Esophagus squamous epithelium (tissue), 5 donors: Measurements from ENCODE around the gene MAX. TPM values are rescaled to one million over a fixed set of nuclear protein-coding genes. Genes with fewer than 3 reads are reported as not detected.

Source experiments
- DNase-seq: peaks from one replicate; lab custom pipeline; 2025; lab: John Stamatoyannopoulos, UW
- H3K27ac ChIP-seq, 4 donors: fragments of 200-600 bp; sonication (generic); one replicate each; pipeline ENCODE4 v1.5.1; 2016 to 2019; ENCODE audit warnings: mild to moderate bottlenecking in 1 of 4
- H3K27me3 ChIP-seq, 4 donors: fragments of 200-600 bp; sonication (generic); 1 replicate in 3 of 4; 2 replicates in 1 of 4; pipeline versions ENCODE4 v1.5.1 to v1.6.0; 2017 to 2021; ENCODE audit warnings: antibody characterized with exemption in 1 of 4
- H3K36me3 ChIP-seq, 3 donors: fragments of 200-600 bp; sonication (generic); one replicate each; pipeline ENCODE4 v1.5.1; 2016 to 2019
- H3K4me1 ChIP-seq, 3 donors: fragments of 200-600 bp; sonication (generic); one replicate each; pipeline ENCODE4 v1.5.1; 2017 to 2019
- H3K4me3 ChIP-seq, 4 donors: fragments of 200-600 bp; sonication (generic); 1 replicate in 3 of 4; 2 replicates in 1 of 4; pipeline ENCODE4 v1.5.1; 2016 to 2019; ENCODE audit warnings: mild to moderate bottlenecking in 2 of 4, moderate library complexity in 1 of 4
- H3K9me3 ChIP-seq, 3 donors: fragments of 200-600 bp; sonication (generic); one replicate each; pipeline ENCODE4 v1.5.1; 2016 to 2019
- CTCF ChIP-seq, 6 experiments: fragments of 450-650 bp in 4 of 6; fragments of 200-600 bp in 2 of 6; sonication (generic) in 2 of 6; IDR thresholded peaks; one replicate each; pipeline ENCODE4 v1.5.1; 2016 to 2019; ENCODE audit warnings: antibody characterized with exemption in 6 of 6, mild to moderate bottlenecking in 4 of 6, moderate library complexity in 4 of 6
- POLR2A ChIP-seq, 4 donors: fragments of 450-650 bp; IDR thresholded peaks; one replicate each; pipeline ENCODE4 v1.6.1; 2017; ENCODE audit warnings: antibody characterized with exemption in 4 of 4, mild to moderate bottlenecking in 4 of 4, moderate library complexity in 3 of 4
- WGBS, 2 donors: methylation state at CpG; one replicate each; pipeline ENCODE4 v1.1.5; 2018; 5-methylcytosine and 5-hydroxymethylcytosine counted together
- intact Hi-C: fragments of 100-400 bp; cut with DNase I; formaldehyde crosslinking; loops from one replicate; pipeline ENCODE4 v1.15.0; 2022
- total RNA-seq, 4 donors: library from RNA; depleted of rRNA; stranded (reverse); fragments of >200 nt; gene quantifications; one replicate each; pipeline ENCODE4 v1.1.0, GENCODE V29; 2016
- donor health status: DM: yes; HTN: yes; CAD: no.

Gene MAX
- total RNA-seq, 4 donors from 2014 or later = 45.3 to 88.7 (median 46.3) TPM

- H3K9me3 ChIP-seq = peaks cover 0 to 4% (median 0%) of the 10 kb centered on the region in 3 donors
- H3K27ac ChIP-seq = peak overlapping the region; percentile 44 to 82 (median 82)
- no peaks in the 10 kb centered on the region for H3K27me3 ChIP-seq
- peaks cover 15 to 97% (median 33%) of the 10 kb centered on the region in 3 donors for H3K36me3 ChIP-seq
- intact Hi-C loops = no loop called here
- H3K4me3 ChIP-seq = peak overlapping the region in 1 of 4 donors; percentile 5
- WGBS, 2 donors = 47 to 52% methylated on average over 2 of the region's 2 CpGs
- TF ChIP-seq POLR2A (IDR thresholded peaks at IDR 0.05) (no peak), CTCF (IDR thresholded peaks at IDR 0.05) (no peak)
- DNase-seq = no peak
- H3K4me1 ChIP-seq = peaks cover 15 to 78% (median 44%) of the 10 kb centered on the region in 3 donors
These were observed 21.2 kb downstream of the MAX start for GRCh38 chr14:65080960-65081747.

- no peak for TF ChIP-seq POLR2A (IDR thresholded peaks at IDR 0.05)
- TF ChIP-seq CTCF (IDR thresholded peaks at IDR 0.05) = no peak
- DNase-seq = no peak
- Histone ChIP-seq H3K36me3 (peaks cover 15 to 94% (median 40%) of the 10 kb centered on the region in 3 donors), H3K9me3 (no peaks in the 10 kb centered on the region), H3K27ac (peak overlapping the region; percentile 70 to 82 (median 82)), H3K4me3 (no peak overlapping the region), H3K27me3 (no peaks in the 10 kb centered on the region), H3K4me1 (peaks cover 22 to 87% (median 48%) of the 10 kb centered on the region in 3 donors)
- intact Hi-C loops = no loop called here
- 78 to 86% methylated on average over 4 to 5 of the region's 5 CpGs for WGBS, 2 donors
These were observed 22.5 kb downstream of the MAX start for GRCh38 chr14:65079768-65080167.

GRCh38 chr14:65079201-65079600, 23.1 kb downstream of the MAX start:
- intact Hi-C loops = no loop called here
- H3K36me3 ChIP-seq = peaks cover 15 to 90% (median 40%) of the 10 kb centered on the region in 3 donors
- H3K4me3 ChIP-seq = no peak overlapping the region
- 64 to 65% methylated on average over 6 of the region's 6 CpGs for WGBS, 2 donors
- no peaks in the 10 kb centered on the region for H3K9me3 ChIP-seq
- H3K27ac ChIP-seq = peak overlapping the region; percentile 70 to 82 (median 82)
- no peak for TF ChIP-seq CTCF (IDR thresholded peaks at IDR 0.05)
- no peak for TF ChIP-seq POLR2A (IDR thresholded peaks at IDR 0.05)
- no peak for DNase-seq
- peaks cover 28 to 87% (median 51%) of the 10 kb centered on the region in 3 donors for H3K4me1 ChIP-seq
- H3K27me3 ChIP-seq = no peaks in the 10 kb centered on the region

- H3K27ac ChIP-seq = no peak overlapping the region
- intact Hi-C loops = no loop called here
- no peak for DNase-seq
- H3K4me3 ChIP-seq = no peak overlapping the region
- WGBS, 2 donors = 100% methylated on average over 1 to 2 of the region's 2 CpGs
- no peak for TF ChIP-seq CTCF (IDR thresholded peaks at IDR 0.05)
- no peak for TF ChIP-seq POLR2A (IDR thresholded peaks at IDR 0.05)
- H3K9me3 ChIP-seq = no peaks in the 10 kb centered on the region
- H3K4me1 ChIP-seq = peaks cover 36 to 87% (median 56%) of the 10 kb centered on the region in 3 donors
- peaks cover 15 to 85% (median 29%) of the 10 kb centered on the region in 3 donors for H3K36me3 ChIP-seq
- no peaks in the 10 kb centered on the region for H3K27me3 ChIP-seq
These were observed 25.0 kb downstream of the MAX start for GRCh38 chr14:65077318-65077717.

- Histone ChIP-seq H3K4me3 (no peak overlapping the region), H3K4me1 (peaks cover 50 to 87% (median 57%) of the 10 kb centered on the region in 3 donors), H3K27ac (peak overlapping the region in 2 of 4 donors; percentile 21 to 91), H3K9me3 (no peaks in the 10 kb centered on the region), H3K27me3 (no peaks in the 10 kb centered on the region), H3K36me3 (peaks cover 15 to 71% (median 26%) of the 10 kb centered on the region in 3 donors)
- DNase-seq = no peak
- intact Hi-C loops = no loop called here
- TF ChIP-seq POLR2A (IDR thresholded peaks at IDR 0.05) (no peak), CTCF (IDR thresholded peaks at IDR 0.05) (no peak)
- 79 to 87% methylated on average over 13 to 14 of the region's 17 CpGs for WGBS, 2 donors
These were observed 26.5 kb downstream of the MAX start for GRCh38 chr14:65075628-65076325.
